Measurements from ENCODE around the gene SCYGR8.

SCYGR8 gene

GRCh38 chr2:227745594-227745993, at the start of gene SCYGR8:
Gene SCYGR8, plus strand, starts transcription at chr2:227745894. Its CDS starts 0 bp downstream, at chr2:227745894.
- TF ChIP-seq CTCF (IDR thresholded peaks at IDR 0.05; ENCODE audit: low read depth, low read length): no peak
- DNase-seq (ENCODE audit: extremely low read depth, low read depth): no peak

GRCh38 chr2:227696990-227697679, 48.6 kb upstream of the SCYGR8 start:
- DNase-seq (ENCODE audit: extremely low read depth, low read depth): no peak
- TF ChIP-seq CTCF (IDR thresholded peaks at IDR 0.05; ENCODE audit: low read depth, low read length): no peak

- no peak for DNase-seq (ENCODE audit: extremely low read depth, low read depth)
- no peak for TF ChIP-seq CTCF (IDR thresholded peaks at IDR 0.05; ENCODE audit: low read depth, low read length)
These were observed 44.1 kb upstream of the SCYGR8 start for GRCh38 chr2:227701556-227701955.

- TF ChIP-seq CTCF (IDR thresholded peaks at IDR 0.05; ENCODE audit: low read depth, low read length): no peak
- DNase-seq (ENCODE audit: extremely low read depth, low read depth): peak; percentile 14
These were observed 42.4 kb upstream of the SCYGR8 start for GRCh38 chr2:227703280-227703732.

GRCh38 chr2:227703961-227704360, 41.7 kb upstream of the SCYGR8 start:
- no peak for DNase-seq (ENCODE audit: extremely low read depth, low read depth)
- TF ChIP-seq CTCF (IDR thresholded peaks at IDR 0.05; ENCODE audit: low read depth, low read length): no peak

GRCh38 chr2:227706859-227707258, 38.8 kb upstream of the SCYGR8 start:
- DNase-seq (ENCODE audit: extremely low read depth, low read depth): no peak
- TF ChIP-seq CTCF (IDR thresholded peaks at IDR 0.05; ENCODE audit: low read depth, low read length): no peak

- TF ChIP-seq CTCF (IDR thresholded peaks at IDR 0.05; ENCODE audit: low read depth, low read length): no peak
- DNase-seq (ENCODE audit: extremely low read depth, low read depth): no peak
These were observed 38.3 kb upstream of the SCYGR8 start for GRCh38 chr2:227707390-227707789.
